HG03442 (cell line): Measurements from ENCODE around the gene FBN2.

Source experiments
- ATAC-seq: cut with Tn5 transposase; IDR thresholded peaks from one replicate; pipeline ENCODE4 v1.9.1; 2021; ENCODE audit warnings: mild to moderate bottlenecking, moderate library complexity; ENCODE audit not compliant: unreplicated experiment

FBN2 gene

DNA sequence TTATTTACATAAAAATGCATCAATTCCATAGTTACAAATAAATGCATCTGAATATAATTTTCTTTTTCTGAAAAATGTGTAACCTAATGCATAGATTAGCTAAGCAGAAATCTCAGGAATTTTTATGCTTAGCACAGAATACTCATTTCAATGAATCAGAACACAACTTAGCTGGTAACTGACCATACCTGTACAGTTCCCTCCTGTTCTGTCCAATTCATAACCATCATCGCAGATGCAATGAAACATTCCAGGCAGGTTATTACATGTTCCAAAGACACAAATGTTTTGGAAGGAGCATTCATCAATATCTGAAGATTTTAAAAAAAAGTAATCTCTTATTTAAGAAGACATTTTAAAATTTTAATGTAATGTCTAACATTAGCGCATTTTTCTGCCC, 219.4 kb downstream of the FBN2 start:
- ATAC-seq = no peak

DNA sequence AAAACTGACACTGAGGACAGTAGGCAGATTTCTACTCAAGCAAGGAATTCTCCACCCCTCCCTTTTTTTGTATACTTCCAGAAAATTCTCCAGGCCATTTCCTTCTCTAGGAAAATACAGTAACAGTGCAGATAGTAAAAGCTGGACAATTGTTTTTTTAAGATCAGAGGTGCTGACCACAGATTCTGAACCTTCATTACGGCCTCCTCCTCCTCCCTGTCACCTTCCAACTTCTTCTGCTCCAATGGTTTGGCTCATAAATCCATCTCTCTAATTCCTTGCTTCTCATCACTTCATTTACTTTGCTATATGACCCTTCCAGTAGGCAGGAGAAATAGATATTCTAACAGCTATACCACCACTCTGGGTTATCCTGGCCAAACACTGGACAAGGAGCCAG, 220.6 kb downstream of the FBN2 start:
- no peak for ATAC-seq

DNA sequence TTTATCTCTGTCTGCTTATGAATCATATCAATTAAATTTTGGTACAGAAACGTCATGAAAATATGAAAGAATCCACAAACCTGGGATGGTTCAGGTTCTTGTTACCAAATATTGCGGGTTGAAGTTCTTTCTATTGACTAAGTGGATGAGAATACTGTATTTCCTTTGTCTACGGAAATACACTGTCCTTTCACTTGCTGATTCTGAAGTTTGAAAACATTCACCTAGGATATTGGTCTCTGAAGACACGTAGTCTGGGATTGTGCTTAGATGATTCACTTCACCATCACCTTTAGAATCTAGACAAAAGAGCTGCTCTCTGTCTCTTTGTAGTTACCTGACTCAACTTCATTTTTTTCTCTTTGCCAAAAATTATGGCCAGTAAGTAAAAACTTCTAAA, 222.4 kb downstream of the FBN2 start:
- no peak for ATAC-seq

DNA sequence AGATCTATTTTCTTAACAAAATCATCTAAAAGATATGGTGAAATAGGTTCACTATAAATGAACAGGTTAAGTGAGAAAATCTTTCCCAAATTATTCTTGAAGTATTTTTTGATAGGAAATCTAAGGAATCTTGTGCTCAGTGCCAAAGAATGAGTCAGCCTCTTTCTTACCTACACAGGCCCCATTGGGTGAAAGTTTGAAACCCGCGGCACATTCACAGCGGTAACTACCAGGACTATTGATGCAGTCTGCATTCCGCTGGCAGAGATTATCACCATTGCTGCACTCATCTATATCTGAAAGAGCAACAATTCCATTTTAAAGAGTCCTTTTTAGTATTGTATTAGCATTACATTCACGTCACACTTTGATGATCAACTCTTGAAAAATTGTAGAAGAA, 232.7 kb downstream of the FBN2 start:
- no peak for ATAC-seq

DNA sequence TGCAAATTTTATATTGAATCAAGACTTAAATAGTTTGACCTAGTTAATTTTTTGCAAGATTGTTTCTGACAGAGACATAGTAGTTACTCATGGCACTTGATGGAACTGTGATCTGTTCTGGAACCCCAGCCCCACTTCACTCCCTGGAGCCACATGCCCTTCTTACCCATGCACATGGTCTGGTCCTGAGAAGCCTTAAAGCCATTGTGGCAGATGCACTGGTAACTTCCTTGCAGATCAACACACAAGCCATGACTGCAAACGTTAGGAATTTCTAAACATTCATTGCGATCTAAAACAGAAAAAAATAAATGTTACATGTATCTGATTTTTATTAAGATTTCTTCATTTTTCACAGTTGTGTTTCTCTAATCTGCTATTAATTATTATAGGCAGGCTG, 233.3 kb downstream of the FBN2 start:
- no peak for ATAC-seq

DNA sequence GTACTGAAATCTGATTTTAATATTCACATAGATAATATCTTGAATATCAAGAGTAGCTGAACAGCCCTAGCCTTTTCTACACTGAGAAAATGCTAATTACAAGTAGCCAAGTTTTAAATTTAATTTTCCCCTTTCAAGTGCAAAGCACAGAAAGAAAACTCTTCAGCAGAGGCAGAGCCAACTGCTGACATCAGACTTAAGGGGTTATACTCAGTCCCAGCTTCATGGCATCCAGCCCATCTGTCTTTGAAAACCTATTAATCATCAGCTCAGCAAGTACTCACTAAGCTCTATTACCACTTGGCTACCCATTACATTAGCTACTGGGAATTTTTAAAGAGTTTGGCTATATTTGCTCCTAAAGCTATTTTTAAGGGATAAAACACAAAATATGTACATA, 234.0 kb downstream of the FBN2 start:
- ATAC-seq = no peak

DNA sequence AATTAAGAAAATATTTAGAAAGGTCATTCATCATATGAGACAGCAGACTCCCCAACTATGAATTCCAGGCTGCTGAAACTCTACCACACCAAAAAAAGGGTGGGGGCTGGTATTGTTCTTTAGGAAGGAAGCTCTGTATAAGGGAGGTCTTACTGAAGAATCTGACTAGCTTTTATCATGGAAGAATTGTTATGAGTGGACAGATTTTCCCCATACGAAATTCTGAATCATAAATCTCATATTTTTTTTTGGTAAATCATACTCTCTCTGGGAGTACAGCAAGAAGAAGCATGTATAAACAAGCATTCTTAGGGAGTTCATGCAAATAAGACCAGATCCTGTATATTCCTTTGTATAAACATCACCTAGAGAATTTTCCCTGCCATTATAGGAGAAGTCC, 234.5 kb downstream of the FBN2 start:
- no peak for ATAC-seq

DNA sequence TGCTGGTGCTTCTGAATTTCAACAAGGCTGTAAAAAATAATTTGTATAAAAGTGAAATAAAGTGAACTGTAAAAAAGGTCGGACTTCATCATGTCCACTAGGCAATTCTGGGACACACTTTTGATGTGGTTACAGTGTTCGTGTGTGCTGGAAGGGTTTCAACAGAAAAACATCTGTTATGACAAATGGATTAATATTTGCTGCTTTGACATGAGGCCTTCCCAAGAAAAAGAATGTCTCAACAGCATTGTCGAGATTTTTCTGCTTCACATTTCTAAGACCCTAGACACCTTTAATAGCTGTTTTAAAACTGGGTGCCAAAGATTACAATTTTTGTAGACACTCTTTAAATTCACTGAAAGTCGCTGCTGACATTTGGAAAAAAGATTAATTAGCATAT, 237.9 kb downstream of the FBN2 start:
- ATAC-seq = no peak

DNA sequence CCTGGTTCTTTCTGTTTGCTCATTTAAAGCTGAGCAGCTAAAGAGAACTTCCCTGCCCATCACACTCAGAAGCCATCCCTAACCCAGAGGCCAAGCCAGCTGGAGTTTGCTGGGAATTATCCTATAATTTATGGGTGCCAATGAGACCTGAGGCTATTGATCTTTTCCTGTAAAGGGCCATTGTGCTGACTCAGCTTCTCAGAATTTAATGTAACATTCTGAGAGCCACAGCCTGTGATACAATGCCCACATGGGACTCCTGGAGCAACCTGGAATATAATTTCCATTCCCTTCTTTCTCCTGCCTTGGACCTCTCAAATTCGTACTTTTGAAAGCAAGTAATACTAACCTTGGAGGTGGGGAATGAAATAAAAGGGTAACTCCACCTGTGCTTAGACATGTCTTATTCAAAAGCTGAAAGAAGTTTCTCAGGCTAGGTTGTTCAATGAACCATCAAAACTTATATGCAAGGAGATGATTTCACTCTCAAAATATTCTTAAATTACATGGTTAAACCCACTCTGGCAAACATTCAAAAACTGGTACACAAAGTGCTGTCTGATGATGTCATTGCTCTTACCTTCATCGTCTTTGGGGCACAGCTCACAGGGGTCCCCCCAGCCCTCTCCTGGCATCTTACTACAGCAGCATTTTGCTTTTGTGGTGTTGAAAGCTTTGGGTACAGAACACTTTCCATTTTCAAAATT, 247.7 kb downstream of the FBN2 start:
- no peak for ATAC-seq

DNA sequence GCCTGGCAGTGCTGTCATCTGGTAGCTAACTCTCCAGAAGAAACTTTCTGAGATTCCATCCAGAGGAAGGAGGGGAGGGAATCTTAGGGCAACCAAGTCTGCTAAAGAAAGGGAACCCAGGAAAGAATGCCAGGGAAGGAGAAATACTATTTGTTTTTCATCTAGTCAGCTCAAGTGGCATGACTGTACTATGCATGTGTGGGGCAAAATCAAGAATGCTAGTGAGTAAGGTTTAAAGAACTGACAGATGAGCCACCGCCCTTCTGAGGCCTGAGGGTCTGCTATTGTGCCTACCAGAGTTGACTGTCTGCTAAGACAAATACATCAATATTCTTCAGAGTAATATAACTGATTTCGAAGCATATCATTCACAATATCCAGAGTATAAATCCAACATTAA, 250.3 kb downstream of the FBN2 start:
- no peak for ATAC-seq

DNA sequence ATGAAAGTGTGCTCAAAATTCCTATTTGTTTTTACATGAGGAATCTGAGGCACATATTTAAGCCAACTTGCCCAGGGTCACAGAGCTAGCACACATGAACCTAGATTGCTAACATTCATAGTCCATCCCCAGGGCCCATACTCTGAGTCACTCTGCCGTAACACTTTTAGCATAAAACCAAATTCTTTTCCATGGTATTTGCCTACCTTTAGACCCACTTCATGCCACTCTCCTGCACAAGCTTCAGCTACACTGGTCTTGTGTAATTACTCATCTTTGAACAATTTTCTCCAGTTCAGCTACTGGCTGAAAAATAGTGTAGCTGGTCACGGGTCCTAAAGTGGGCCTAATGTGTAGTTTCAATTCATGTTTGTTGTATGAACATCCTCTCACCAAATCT, 253.8 kb downstream of the FBN2 start:
- ATAC-seq = no peak

DNA sequence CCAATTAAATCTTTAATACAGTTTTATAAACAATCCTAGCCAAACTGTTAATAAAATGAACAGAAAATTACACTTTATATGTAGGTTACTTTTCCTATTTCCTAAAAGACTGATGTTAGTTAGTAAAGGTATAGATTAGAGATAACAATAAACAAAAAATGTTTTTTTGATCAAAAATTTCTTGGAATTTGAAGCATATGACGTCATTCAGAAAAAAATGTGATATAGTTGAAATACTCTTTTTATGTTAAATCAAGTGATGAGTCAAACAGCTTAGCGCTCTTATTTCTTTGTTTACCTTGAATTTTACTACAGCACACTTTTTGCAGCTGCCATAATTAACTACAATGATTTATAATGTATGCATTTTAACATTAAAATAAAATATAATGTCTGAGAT, 258.7 kb downstream of the FBN2 start:
- no peak for ATAC-seq

DNA sequence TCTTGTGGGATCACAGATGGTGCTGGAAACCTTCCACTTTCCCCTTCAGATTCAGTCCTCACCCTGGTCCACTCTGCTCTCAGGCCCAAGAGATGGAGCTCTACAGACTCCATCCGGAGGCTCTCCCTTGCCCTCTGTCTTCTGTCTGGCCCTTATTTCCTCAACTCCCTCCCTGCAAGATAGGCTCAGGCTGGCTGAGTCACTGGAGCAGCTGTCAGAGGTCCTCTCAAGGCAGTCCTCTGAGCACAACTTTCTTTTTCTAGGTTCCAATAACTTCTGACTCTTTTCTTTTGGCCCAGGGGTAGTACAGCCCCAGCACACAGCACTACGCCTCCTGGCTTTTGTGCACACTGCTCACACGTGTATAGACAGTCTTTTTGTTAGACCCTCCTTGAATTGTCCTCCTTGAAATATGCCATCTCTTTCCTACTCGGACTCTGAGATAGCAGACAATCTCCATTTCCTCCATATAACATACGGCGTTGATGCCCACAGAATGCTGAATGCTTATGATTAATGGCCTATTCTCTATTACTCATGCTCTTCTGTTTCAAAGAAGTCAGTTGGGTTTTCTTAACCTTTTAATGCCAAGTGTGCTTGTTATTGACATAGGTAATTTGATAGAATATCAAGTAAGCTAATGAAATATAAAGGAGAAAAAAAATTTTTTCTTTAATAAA, 261.4 kb downstream of the FBN2 start:
- no peak for ATAC-seq

DNA sequence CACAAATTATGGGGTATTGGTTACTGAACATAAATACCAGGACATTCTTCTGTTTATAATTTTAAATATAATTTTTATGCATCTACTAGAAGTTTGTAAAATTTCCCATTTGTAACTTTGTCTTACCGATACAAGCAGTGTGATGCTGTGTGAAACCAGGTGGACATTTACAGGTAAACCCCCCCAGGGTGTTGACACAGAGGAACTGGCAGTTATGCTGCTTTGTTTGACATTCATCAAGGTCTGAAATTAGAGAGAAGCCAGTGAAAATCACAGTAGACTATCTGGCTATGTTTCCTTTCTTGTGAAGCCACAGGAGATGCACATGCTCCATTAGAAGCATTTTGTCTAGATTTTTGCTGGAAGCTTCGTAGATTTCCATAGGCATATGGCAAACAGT, 263.6 kb downstream of the FBN2 start:
- no peak for ATAC-seq

DNA sequence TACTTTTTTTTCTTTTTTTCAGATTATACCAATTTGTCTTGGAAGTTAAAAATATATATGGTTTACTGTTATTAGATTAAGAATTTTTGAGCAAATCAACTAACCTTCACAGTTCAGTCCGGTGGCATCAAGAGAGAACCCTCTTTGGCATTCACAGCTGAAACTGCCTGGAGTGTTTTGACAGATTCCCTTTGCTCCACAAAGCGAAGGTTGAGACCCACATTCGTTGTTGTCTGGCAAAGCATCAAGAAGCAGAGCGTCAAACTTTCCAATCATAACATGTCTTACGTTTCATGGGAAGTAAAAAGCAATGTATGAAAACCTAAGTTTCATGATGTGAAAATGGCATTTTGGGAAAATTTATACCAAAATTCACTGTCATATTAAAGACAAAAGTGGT, 264.3 kb downstream of the FBN2 start:
- ATAC-seq = no peak

DNA sequence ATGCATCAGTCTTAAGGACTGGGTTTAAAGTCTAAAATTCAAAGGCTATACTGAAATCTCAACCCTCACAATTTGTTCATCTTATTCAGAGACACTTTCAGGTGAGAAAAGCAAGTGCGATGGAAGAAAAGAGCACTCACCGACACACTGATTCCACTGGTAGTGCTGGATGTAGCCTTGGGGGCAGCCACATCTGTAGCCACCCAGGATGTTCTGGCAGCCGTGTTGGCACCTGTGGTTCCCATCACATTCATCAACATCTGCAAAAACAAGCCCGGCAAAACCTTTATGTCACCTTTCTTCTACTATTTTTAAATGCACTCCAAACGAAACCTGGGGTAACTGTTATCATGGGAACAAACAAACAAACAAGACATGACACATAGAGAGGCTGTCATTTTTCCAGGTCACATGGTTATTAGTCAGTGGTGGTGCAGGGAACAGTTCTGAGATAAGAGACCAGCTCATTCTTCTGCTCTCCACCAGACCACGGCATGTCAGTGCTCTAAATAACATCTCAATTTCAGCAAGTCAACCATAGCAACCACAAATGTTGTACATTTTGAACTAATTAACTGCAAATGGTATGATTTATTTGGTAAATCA, 266.1 kb downstream of the FBN2 start:
- no peak for ATAC-seq

DNA sequence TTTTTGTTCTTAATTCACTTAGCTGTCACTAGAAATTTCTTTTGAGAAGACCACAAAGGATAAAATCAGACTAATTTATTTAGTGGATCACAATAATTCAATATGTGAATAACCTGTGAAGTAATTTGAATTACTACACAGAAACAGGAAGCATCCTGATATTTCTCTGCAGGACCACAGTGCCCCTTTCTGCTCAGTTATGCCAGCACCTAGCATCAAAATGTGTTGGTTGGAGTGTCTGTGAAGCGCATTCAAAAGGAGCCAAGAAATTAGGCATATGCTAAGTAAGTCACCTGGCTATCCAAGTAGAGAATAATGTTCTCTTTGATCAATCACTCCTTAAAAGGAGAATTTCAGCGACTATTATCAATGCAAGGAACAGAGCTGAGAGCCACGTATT, 267.0 kb downstream of the FBN2 start:
- no peak for ATAC-seq

DNA sequence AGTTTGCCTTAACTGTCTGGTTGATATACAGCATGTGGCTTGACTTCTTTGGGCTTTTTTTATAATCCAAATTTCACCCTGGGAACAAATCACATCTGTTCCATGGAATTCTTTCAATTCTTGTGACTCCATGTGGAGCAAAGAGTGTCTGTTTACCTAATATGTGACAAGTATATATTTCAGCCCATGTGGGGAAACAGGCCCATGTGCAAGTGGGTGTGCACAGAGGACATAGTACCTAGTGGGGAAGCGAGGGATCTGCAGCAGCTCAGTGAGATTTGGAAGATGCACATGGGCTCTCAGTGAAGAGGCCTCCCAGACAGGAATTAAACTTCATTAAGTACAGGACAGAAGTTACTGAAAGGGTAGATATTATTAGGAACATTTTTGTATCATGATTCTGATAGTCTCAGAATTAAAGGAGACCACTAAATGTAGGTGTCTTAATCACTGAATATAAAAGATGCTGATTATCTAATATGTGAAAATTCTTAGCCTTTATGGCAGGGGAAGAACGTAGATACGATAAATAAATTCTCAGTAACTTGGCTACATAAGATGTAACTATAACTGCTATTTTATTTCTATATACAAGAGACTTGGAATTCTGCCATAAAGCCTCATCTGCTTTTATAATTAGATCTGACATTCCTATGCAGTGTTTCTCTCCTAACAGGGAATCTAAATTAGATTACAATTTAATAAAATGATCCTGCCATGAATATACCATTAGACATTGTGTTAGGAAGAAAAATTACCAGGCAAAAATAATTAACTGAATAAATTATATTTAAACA, 273.3 kb downstream of the FBN2 start:
- ATAC-seq = no peak

DNA sequence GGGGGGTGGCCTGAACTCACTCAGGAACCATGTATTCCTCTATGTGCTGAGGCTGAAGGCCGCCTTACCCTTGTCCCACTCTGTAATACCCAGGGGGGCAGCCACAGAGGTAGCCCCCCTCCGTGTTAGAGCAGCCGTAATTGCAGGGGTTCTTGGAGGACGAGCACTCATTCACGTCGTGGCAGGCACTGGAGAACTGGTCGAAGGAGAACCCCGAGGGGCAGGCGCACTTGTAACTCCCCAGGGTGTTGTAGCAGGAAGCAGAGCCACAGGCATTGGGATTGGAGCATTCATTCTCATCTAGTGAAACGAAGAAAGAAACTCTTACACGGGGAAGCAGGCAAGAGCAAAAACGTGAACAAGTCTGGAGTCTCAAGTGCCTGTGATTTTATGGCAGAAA, 274.7 kb downstream of the FBN2 start:
- no peak for ATAC-seq

DNA sequence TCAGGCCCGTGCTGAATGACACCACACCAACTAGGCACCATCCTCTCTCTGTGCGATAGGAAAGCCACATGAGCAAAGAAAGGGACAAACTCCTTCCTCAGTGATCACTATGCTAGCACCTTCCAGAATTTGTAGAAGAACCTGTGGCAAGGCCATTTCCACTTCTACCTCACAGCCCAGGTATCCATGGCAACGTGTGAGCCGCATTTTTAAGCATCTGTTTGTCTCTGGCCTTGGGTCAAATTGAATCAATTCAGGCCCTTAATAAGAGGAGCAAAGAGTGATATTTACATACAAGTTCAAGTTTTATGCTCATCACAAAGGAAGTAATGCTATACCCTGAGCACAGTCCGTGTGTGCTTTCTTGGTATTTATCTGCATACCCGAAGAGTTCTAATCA, 275.1 kb downstream of the FBN2 start:
- ATAC-seq = no peak

DNA sequence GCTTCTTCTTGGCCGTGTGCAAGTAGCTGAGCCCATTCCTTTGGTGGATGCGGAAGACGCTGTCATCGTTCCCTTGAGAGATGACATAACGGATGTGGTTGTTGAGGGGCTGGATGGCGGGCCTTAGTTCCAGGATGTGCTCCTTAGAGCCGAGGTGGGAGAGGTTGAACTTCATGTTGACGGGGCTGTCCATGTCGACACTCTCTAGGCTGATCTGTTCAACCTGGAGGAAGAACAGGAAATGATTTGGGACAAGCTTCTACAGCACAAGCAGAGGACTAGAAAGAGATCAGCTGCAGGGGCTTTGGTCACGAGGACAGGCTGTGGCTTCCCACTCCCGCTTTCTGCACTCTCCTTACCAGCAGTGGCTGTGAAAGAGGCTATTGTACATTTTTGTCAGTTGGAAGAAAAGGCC, 278.4 kb downstream of the FBN2 start:
- ATAC-seq = no peak

DNA sequence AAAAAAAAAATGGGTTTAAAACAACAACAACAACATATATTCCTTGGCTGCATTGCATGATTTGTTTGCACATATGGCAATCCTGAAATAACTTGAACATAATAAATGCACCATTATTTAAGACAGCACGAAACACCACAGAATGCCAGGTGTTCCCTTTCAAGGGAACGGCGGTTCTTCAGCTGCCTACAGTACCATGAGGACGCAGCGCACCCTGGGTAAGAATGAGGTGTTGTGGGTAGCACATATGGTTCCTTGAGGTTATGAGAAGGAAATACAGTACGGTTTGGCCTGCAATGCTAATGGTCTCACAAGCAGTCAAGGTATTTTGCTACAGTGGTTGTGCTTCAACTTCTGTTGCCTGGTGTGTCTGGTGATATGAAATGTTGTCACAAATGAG, 279.7 kb downstream of the FBN2 start:
- ATAC-seq = no peak
